AG09309 (cell line): ENCODE results near the gene CABCOCO1.

Experiments
- DNase-seq: peaks from one replicate; pipeline ENCODE4 v3.0.0-alpha.2; 2010; ENCODE audit warnings: low read depth
- H3K4me3 ChIP-seq: 2 replicates; pipeline ENCODE4 v1.5.1; 2011; ENCODE audit warnings: mild to moderate bottlenecking, low read depth, low read length, moderate library complexity; ENCODE audit not compliant: control insufficient read depth
- TF ChIP-seq, protein P1 (sequence below): IDR thresholded peaks from 2 replicates; pipeline ENCODE4 v1.5.1; 2011; ENCODE audit warnings: mild to moderate bottlenecking, low read depth, low read length, inconsistent platforms; ENCODE audit not compliant: insufficient read depth, control insufficient read depth; ENCODE audit errors: missing control alignments

The CABCOCO1 gene

GRCh38 chr10:61759751-61760150 is 97.0 kb downstream of the CABCOCO1 start:
- TF ChIP-seq, protein P1, sequence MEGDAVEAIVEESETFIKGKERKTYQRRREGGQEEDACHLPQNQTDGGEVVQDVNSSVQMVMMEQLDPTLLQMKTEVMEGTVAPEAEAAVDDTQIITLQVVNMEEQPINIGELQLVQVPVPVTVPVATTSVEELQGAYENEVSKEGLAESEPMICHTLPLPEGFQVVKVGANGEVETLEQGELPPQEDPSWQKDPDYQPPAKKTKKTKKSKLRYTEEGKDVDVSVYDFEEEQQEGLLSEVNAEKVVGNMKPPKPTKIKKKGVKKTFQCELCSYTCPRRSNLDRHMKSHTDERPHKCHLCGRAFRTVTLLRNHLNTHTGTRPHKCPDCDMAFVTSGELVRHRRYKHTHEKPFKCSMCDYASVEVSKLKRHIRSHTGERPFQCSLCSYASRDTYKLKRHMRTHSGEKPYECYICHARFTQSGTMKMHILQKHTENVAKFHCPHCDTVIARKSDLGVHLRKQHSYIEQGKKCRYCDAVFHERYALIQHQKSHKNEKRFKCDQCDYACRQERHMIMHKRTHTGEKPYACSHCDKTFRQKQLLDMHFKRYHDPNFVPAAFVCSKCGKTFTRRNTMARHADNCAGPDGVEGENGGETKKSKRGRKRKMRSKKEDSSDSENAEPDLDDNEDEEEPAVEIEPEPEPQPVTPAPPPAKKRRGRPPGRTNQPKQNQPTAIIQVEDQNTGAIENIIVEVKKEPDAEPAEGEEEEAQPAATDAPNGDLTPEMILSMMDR: no peak
- no peak overlapping the region for H3K4me3 ChIP-seq
- DNase-seq: no peak

DNA sequence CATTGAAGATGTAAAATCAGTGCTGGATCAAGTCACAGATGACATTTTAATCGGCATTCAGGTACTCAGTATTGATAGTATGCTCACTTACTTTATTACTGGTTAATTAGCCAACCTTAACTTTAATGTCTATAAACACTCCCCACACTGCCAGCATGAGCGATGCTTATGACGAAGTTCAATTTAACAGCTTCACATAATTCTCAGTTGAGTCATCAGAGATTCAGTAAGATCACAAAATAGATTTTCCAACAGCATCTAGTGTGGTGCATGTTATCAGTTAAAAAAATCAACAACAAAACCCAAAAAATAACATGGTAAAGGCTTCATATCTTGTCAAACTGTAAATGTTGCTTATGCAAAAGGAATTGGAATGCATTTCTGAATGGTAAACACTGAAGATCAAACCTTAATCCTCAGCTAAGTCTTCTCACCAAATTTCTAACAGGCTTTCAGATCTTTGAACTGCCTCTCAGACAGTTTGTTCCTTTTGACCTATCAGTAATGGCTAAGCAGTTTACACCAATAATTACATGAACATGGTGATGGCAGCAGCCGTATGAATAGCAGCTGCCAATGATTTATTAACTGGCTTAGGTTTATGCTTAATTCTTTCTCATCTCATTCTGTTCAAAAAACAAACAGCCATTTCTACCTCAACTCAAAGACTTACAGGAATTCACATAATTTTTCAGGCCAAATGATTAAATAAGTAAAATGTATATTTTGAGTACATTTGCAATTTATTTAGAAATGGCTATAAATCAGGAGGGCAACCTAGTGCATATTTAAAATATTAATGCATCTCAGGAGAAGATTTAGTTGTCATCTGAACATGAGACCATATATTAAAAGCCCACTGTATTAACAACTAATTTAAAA is 98.5 kb downstream of the CABCOCO1 start:
- no peak overlapping the region for H3K4me3 ChIP-seq
- DNase-seq: peak; percentile 64
- TF ChIP-seq, protein P1: no peak

DNA sequence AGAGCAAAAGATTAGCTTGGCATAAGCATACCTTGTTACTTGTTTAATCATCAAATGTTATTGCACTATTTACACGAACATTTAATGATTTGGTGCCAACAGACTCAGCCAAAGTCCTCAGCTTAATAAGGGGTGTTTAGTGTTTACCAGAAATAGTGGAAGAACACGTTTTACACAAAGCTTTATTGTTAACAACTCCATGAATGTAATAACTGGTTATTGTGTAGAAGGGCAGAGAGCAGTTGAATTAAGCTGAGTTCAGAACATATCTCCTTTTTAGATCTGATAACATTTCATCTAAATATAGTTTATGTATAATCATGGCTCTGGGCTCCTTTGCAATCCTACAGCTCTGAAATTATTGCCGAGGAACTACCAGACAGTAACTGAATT is 99.1 kb downstream of the CABCOCO1 start:
- DNase-seq: no peak
- H3K4me3 ChIP-seq: no peak overlapping the region
- TF ChIP-seq, protein P1: no peak

GRCh38 chr10:61763778-61764177 is 101.0 kb downstream of the CABCOCO1 start:
- H3K4me3 ChIP-seq: no peak overlapping the region
- DNase-seq: no peak
- TF ChIP-seq, protein P1: no peak

DNA sequence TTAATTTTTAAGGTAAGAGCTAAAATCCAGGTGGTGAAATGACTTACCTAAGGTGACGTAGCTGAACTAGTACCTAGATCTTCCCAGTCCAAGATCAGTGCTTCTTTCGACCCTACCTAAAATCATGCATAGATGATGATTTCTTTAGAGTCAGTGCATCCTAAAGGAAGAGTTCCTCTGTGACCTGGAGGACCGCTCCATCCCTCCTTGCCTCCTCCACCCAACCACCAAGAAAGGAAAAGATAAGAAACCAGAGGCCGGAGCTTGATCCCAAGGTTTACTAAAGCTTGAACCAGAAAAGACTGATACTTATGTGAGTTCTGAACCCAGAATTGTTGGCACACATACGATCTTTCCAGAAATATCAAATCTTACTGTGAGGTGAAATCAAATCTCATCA is 101.8 kb downstream of the CABCOCO1 start:
- TF ChIP-seq, protein P1: no peak

GRCh38 chr10:61765176-61766087 is 102.7 kb downstream of the CABCOCO1 start:
- no peak overlapping the region for H3K4me3 ChIP-seq
- TF ChIP-seq, protein P1: no peak
- no peak for DNase-seq

More for the DNA sequence above, 101.8 kb downstream of the CABCOCO1 start:
- H3K4me3 ChIP-seq: no peak overlapping the region
- DNase-seq: no peak
